ENCODE data around the gene H1-8.
"Not testable (repeated sequence)": the region's sequence is repeated elsewhere in the genome, so short reads cannot be mapped to it uniquely, and the experiment has no call there.

H1-8 gene

DNA sequence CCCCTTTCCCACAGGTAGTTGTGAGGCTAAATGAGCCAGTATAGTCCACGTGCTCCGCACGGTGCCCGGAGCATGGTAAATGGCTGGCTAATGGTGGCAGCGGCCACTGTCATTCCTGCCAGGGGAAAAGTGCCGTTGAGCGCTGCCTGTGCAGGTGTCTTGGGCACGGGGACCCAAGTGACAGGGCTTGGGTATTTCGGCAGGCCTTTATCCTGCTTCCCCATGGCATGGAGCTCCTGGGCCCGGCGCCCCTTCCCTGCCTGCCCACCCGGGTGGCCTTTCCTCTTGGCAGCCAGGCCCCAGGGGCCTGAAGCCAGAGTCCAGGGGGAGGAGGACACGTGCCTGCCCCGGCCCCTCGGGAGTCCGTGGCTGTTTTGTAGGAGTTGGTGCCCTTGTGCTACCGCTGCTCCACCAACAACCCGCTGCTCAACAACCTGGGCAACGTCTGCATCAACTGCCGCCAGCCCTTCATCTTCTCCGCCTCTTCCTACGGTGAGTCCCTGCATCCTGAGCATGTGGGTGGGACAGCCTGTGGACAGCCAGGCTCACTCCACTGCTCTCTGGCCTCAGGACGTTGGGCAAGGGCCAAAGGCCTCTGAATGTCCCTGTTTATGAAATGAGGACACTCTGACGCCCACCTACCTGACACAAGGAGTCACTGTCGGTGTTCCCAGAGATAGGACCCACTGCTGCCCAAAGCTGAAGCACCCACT is 27.7 kb upstream of the H1-8 start:
- not testable (repeated sequence) for DNase-seq (ENCODE audit: low read depth in 2 of 2)

DNA sequence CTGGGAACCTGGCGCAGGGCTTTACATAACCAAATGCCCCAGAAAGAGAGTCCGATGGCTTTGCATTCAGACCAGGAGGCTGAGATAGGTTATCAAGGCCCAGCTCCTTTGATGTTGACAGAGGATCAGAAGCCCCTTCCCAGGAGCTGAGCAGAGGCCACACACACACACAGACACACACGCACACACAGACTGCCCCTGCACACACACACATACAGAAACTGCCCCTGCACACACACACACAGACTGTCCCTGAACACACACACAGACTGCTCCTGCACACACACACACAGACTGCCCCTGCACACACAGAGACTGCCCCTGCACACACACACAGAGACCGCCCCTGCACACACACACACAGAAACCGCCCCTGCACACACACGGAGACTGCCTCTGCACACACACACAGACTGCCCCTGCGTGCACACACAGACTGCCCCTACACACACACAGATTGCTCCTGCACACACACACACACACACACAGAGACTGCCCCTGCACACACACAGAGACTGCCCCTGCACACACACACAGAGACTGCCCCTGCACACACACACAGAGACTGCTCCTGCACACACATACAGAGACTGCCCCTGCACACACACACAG is 27.0 kb upstream of the H1-8 start:
- DNase-seq (ENCODE audit: low read depth in 2 of 2), result not testable (repeated sequence)

- DNase-seq (ENCODE audit: low read depth in 2 of 2), result no peak
These were observed 25.5 kb upstream of the H1-8 start for GRCh38 chr3:129517516-129517915.

DNA sequence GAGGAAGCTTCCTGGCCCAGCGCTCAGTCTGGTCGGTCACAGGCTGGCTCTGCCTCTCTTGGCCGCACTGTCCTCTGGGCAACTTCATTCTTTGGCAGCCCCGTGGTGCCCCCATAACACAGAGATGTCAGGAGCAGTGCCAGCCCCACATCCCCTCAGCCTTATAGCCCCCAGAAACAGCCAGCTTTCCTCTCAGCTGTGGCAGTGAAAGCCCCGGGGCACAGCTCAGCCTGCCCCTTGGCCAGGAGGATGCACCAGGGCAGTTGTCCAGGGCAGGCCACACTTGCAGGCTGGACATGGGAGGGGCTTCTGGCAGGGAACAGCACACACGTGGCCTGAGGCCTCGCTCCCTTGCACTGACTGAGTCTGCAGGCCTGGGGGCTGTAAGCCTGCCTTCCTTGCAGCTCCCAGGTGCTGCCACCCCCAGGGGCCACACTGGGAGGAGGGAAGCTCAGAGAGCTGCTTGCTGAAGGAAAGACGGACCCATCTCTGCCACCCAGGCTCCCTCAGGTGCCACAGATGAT is 24.9 kb upstream of the H1-8 start:
- no peak for DNase-seq (ENCODE audit: low read depth in 2 of 2)

GRCh38 chr3:129518581-129518980 is 24.4 kb upstream of the H1-8 start:
- no peak for DNase-seq (ENCODE audit: low read depth in 2 of 2)

GRCh38 chr3:129519449-129519848 is 23.5 kb upstream of the H1-8 start:
- DNase-seq (ENCODE audit: low read depth in 2 of 2), result no peak

DNA sequence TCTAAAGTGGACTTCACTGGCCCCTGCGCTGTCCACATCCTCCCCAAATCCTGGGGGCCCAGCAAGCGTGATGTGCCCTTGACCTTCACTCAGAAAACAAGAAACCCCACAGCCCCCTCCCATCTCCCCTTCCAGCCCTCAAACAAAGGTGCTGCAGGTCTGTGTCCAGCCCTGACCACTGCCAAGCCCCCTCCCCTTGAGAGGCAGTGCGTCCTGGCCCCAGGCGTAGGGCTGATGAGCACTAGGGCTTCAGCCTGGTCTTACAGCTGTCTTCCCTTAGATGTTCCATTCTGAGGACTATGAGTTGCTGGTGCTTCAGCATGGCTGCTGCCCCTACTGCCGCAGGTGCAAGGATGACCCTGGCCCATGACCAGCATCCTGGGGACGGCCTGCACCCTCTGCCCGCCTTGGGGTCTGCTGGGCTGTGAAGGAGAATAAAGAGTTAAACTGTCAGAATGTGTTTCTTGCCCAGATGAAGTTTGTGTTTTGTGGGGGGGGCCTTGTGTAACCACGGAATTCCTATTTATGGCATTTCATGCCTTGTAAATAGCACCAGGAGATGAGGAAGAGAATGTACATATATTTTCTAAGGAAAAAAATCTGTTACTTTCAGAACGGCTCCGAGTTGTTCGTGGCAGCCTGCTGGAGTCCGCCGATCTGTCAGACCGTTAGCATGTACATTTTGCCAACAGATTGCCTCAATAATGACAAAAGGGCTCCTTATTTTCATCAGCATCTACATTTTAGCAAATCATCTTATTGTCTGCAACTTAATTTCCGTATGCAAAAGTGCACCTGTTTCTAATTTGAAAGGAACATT is 22.9 kb upstream of the H1-8 start:
- no peak for DNase-seq (ENCODE audit: low read depth in 2 of 2)

DNA sequence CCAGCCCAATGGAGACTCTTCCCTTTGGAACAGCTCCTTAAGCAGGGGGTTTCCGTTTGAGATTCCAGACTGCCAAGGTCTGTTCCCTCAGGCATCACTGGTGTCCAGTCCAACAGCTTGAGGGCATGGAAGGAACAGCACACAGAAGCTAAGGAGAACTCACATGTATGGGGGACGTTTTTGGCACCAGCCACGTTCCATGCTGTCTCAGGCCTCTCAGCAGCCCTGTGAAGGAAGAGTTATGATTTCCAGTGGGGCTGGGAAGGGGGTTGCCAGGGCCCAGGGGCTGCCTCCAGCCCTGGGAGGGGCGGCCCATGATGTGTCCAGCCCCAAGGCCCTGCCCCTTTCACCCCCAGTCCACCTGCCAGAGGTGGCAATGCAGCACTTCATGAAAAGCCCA is 22.0 kb upstream of the H1-8 start:
- no peak for DNase-seq (ENCODE audit: low read depth in 2 of 2)

DNA sequence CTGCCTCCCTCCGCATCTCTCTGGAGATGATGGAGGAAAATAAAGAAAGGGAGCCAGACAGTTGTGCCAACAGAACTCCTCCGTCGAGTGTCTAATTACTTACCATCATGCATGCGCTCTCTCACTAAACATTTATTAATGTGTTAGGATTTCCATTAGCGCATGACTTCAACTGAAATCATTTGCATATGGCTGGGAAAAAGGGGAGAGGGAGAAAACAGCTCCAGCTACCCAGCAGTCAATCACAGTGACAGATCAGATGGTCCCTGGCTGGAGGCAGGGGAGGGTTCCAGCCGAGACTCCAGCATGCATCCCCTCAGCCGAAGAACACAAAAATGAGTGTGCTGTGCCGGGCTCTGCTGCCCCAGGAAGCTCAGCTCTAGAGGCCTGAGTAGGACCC is 21.4 kb upstream of the H1-8 start:
- no peak for DNase-seq (ENCODE audit: low read depth in 2 of 2)

GRCh38 chr3:129522953-129523352 is 20.0 kb upstream of the H1-8 start:
- DNase-seq (ENCODE audit: low read depth in 2 of 2), result no peak

DNA sequence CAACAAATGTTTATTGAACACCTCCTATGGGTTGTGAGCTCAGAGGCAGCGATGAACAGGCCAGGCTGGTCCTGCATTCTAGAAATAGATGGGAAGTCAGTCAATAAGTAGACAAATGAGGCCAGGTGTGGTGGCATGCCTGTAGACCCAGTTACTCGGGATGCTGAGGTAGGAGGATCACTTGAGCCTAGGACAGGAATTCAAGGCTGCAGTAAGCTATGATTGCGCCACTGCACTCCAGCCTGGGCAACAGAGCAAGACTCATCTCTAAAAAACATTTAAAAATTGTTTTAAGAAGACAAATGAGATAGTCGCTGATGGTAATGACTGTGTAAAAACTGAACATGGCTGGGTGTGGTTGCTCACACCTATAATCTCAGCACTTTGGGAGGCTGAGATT is 18.9 kb upstream of the H1-8 start:
- no peak for DNase-seq (ENCODE audit: low read depth in 2 of 2)

DNA sequence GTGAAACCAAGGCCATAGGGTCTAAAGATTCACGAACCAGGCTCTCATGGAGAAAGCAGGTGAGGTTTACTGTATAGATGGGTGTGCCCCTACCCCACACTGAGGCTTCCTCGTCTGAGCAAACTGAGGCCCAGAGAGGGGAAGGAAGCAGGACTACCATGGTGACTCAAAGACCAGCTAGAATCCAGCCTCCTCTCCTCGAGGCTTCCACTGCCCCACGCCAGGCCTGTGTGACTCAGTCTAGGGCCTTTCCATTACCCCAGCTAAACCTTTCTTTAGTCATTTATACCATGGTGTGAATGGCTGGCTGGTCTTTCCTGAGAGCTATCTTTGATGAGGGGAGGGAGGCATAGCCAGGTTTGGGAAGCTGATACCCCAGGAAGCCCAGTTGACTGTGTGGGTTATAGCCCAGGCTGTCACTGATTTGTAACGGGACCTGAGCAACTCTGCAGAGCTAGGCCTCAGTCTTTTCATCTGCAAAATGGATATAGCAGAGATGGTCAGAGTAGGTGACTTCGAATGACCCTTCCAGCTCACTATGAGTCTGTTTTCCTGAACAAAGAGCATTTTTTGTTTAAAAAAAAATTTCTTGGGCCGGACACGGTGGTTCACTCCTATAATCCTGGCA is 17.5 kb upstream of the H1-8 start:
- DNase-seq (ENCODE audit: low read depth in 2 of 2), result no peak

DNA sequence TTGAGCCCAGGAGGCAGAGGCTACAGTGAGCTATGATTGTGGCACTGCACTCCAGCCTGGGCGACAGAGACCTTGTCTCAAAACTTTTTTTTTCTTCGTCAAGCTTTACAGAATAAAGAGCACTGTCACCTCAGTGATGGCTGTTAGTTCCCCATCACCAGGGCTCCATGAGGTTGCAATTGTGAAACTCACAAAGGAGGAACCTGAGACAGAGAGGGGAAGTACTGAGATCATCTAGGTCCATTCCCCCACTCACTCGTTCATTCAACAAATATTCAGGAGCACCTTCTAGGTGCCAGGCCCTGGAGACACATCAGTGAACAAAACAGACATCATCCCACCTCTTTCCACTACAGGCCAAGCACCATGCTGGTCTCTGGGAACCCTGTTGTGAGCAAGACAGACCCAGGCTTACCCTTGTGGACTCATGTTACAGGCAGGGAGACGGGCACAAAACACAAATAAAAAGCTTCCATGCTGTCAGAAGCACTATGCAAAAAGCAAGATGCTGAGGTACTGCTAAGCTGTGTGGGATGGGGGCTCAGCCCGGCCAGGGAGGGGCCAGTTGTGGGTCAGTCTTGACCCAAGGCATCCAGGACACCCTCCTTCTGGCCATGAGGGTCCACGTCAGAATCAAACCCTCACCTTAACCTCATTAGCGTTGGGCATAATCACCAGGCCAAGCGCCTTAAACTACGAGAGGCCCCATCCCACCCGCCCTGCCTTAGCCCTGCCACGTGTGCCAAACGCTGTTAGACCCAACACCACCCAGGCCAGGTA is 16.7 kb upstream of the H1-8 start:
- no peak for DNase-seq (ENCODE audit: low read depth in 2 of 2)

DNA sequence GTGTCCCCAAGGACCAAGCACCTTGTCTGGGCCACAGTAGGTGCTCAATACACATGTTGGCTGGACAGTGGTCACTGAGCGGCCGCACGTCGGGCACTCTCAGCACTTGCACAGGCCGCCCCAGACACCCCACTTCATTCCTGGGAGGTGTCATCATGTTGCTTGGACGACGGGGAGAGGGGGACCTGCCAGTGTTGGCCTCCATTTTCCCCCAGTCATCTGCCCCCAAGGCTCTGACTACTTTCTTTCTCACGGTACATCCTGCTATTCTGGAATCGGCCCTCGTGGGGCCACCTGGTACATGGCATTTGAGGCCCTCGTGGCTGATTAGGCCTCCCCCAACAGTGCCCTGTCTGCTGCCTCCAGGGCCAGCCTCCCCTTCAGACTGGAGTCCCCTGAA is 15.7 kb upstream of the H1-8 start:
- DNase-seq (ENCODE audit: low read depth in 2 of 2), result no peak

GRCh38 chr3:129528589-129529100 is 14.3 kb upstream of the H1-8 start, which contains the start of gene RHO:
Gene RHO, plus strand, starts transcription at chr3:129528639. Its CDS starts 95 bp downstream, at chr3:129528734.
- no peak for DNase-seq (ENCODE audit: low read depth in 2 of 2)

GRCh38 chr3:129529436-129530210 is 13.4 kb upstream of the H1-8 start:
- DNase-seq (ENCODE audit: low read depth in 2 of 2), result no peak

DNA sequence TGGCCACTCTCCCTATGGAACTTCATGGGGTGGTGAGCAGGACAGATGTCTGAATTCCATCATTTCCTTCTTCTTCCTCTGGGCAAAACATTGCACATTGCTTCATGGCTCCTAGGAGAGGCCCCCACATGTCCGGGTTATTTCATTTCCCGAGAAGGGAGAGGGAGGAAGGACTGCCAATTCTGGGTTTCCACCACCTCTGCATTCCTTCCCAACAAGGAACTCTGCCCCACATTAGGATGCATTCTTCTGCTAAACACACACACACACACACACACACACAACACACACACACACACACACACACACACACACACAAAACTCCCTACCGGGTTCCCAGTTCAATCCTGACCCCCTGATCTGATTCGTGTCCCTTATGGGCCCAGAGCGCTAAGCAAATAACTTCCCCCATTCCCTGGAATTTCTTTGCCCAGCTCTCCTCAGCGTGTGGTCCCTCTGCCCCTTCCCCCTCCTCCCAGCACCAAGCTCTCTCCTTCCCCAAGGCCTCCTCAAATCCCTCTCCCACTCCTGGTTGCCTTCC is 12.7 kb upstream of the H1-8 start:
- no peak for DNase-seq (ENCODE audit: low read depth in 2 of 2)

- no peak for DNase-seq (ENCODE audit: low read depth in 2 of 2)
These were observed 12.2 kb upstream of the H1-8 start for GRCh38 chr3:129530821-129531220.

DNA sequence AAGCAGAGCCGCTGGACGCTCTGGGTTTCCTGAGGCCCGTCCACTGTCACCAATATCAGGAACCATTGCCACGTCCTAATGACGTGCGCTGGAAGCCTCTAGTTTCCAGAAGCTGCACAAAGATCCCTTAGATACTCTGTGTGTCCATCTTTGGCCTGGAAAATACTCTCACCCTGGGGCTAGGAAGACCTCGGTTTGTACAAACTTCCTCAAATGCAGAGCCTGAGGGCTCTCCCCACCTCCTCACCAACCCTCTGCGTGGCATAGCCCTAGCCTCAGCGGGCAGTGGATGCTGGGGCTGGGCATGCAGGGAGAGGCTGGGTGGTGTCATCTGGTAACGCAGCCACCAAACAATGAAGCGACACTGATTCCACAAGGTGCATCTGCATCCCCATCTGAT is 11.3 kb upstream of the H1-8 start:
- no peak for DNase-seq (ENCODE audit: low read depth in 2 of 2)

DNA sequence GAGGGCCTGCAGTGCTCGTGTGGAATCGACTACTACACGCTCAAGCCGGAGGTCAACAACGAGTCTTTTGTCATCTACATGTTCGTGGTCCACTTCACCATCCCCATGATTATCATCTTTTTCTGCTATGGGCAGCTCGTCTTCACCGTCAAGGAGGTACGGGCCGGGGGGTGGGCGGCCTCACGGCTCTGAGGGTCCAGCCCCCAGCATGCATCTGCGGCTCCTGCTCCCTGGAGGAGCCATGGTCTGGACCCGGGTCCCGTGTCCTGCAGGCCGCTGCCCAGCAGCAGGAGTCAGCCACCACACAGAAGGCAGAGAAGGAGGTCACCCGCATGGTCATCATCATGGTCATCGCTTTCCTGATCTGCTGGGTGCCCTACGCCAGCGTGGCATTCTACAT is 10.7 kb upstream of the H1-8 start:
- DNase-seq (ENCODE audit: low read depth in 2 of 2), result no peak
